ENCODE results near the gene NR1I3.

NR1I3 gene

DNA sequence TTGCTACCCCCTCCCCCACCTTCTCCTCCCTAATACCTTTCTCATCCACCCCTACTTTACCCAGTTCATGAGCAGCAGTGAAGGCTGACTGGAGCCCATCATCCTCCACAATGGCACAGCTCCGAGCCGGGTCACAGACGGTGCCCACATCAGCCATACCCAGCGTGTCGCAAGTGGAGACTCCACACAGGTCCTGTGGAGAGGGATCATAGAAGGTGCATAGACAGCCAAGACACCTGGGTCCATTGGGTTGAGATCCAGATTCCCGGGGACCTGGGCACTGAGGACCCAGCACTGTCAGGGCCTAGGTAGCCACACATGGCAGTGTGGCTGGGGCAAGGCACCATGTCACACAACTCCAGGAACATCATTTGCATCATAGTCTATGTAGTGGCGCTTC is 41.9 kb downstream of the NR1I3 start (continued):
- TF ChIP-seq, protein P1, sequence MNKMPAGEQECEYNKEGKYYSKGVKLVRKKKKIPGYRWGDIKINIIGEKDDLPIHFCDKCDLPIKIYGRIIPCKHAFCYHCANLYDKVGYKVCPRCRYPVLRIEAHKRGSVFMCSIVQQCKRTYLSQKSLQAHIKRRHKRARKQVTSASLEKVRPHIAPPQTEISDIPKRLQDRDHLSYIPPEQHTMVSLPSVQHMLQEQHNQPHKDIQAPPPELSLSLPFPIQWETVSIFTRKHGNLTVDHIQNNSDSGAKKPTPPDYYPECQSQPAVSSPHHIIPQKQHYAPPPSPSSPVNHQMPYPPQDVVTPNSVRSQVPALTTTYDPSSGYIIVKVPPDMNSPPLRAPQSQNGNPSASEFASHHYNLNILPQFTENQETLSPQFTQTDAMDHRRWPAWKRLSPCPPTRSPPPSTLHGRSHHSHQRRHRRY (tag by site-specific recombination; IDR thresholded peaks at IDR 0.05), result no peak
- TF ChIP-seq ZNF311 (tag by site-specific recombination; IDR thresholded peaks at IDR 0.05; ENCODE audit: borderline replicate concordance), result no peak
- TF ChIP-seq ZNF843 (tag by site-specific recombination; IDR thresholded peaks at IDR 0.05), result no peak
- no peak for TF ChIP-seq SP2 (tag by site-specific recombination; IDR thresholded peaks at IDR 0.05)

GRCh38 chr1:161195171-161195570 is 42.8 kb downstream of the NR1I3 start:
- TF ChIP-seq ZNF830 (tag by site-specific recombination; IDR thresholded peaks at IDR 0.05; ENCODE audit: low read depth) (no peak), ZNF138 (tag by site-specific recombination; IDR thresholded peaks at IDR 0.05; ENCODE audit: borderline replicate concordance) (no peak), SP2 (tag by site-specific recombination; IDR thresholded peaks at IDR 0.05) (no peak), ZNF19 (tag by site-specific recombination; IDR thresholded peaks at IDR 0.05; ENCODE audit: low read depth) (no peak), ZNF112 (tag by site-specific recombination; IDR thresholded peaks at IDR 0.05) (no peak), EGR2 (tag by site-specific recombination; IDR thresholded peaks at IDR 0.05; ENCODE audit: low read depth) (no peak), ZNF239 (tag by site-specific recombination; IDR thresholded peaks at IDR 0.05) (no peak), ZSCAN23 (tag by site-specific recombination; IDR thresholded peaks at IDR 0.05) (no peak), ZNF843 (tag by site-specific recombination; IDR thresholded peaks at IDR 0.05) (no peak), ZNF223 (tag by site-specific recombination; IDR thresholded peaks at IDR 0.05) (no peak), ZNF558 (tag by site-specific recombination; IDR thresholded peaks at IDR 0.05) (no peak), ZNF132 (tag by site-specific recombination; IDR thresholded peaks at IDR 0.05; ENCODE audit: borderline replicate concordance) (no peak), ZNF202 (tag by site-specific recombination; IDR thresholded peaks at IDR 0.05; ENCODE audit: borderline replicate concordance) (no peak), ZNF366 (tag by site-specific recombination; conservative IDR thresholded peaks at IDR 0.05) (no peak), YY2 (tag by site-specific recombination; IDR thresholded peaks at IDR 0.05) (no peak), ZNF692 (tag by site-specific recombination; IDR thresholded peaks at IDR 0.05) (no peak), ZEB2 (tag by site-specific recombination; IDR thresholded peaks at IDR 0.05) (no peak), KLF10 (tag by site-specific recombination; IDR thresholded peaks at IDR 0.05) (no peak), ZNF184 (tag by site-specific recombination; IDR thresholded peaks at IDR 0.05) (no peak), ZNF398 (tag by site-specific recombination; IDR thresholded peaks at IDR 0.05) (no peak)
- Histone ChIP-seq H3K9me3 (ENCODE audit: control insufficient read depth, insufficient read depth, low read depth, low read length) (no peaks in the 10 kb centered on the region), H3K36me3 (ENCODE audit: control insufficient read depth in 2 of 2, insufficient read depth in 1 of 2, low read length in 2 of 2) (no peaks in the 10 kb centered on the region), H3K4me1 (ENCODE audit: control insufficient read depth, insufficient read depth, low read length) (0 out of 2 replicates have a peak, but pooled peaks cover 6% of the 10 kb centered on the region), H3K27ac (ENCODE audit: extremely low read depth, low read depth, low read length) (no peak overlapping the region), H3K4me3 (ENCODE audit: low read depth, low read length) (no peak overlapping the region)
- ChIA-PET CTCF (interaction anchor here (2.1 to 4.5 kb wide), 3 partner anchors 11 to 15 kb away, joined by 7 to 39 read pairs (median 31); no protein-coding TSS in a partner anchor), POLR2A (no interaction called here)

Measured in HEK293 (cell line).